AG04449 (cell line): ENCODE results near the gene POLA1.

ENCODE experiments used
- CTCF ChIA-PET: fragments of 350-600 bp; formaldehyde crosslinking; extraction: SDS; loops from one replicate; lab custom pipeline; 2021; ENCODE audit warnings: antibody characterized with exemption; lab: Yijun Ruan, JAX
- POLR2A ChIA-PET: fragments of 400-600, 350-600 bp; formaldehyde crosslinking; extraction: SDS; loops from one replicate; lab custom pipeline; 2020; ENCODE audit warnings: antibody characterized with exemption, inconsistent platforms; lab: Yijun Ruan, JAX
- DNase-seq: peaks from one replicate; pipeline ENCODE4 v3.0.0-alpha.2; 2010; ENCODE audit warnings: low read depth, low spot score
- H3K4me3 ChIP-seq: 2 replicates; pipeline ENCODE4 v1.5.1; 2011; ENCODE audit warnings: low read depth, mild to moderate bottlenecking, control low read depth, low read length
- TF ChIP-seq, protein P1 (sequence below): IDR thresholded peaks from one replicate; pipeline ENCODE4 v1.5.1; 2011; ENCODE audit warnings: mild to moderate bottlenecking, moderate library complexity, low read length, control low read depth, inconsistent platforms; ENCODE audit not compliant: insufficient read depth; ENCODE audit errors: missing control alignments

Gene POLA1

DNA sequence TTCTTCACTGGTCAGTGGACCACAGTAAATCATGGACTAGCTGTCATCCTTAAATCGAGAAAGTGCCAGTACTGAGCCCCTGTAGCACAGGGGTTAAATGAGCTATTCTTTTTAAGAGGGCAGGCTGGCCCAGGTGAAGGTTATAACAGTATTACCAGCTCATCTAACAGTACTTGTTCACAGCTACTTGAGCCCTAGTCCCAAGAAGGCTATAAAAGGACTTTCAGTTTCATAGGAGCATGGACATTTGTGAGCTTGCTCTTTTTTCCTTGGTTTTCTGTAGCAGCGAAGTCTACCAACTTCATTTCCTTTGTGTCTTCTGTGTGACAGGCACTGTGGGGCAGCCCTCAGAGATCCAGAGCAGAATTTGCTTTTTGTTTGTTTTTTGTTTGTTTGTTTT is 261.0 kb downstream of the POLA1 start:
- TF ChIP-seq, protein P1, sequence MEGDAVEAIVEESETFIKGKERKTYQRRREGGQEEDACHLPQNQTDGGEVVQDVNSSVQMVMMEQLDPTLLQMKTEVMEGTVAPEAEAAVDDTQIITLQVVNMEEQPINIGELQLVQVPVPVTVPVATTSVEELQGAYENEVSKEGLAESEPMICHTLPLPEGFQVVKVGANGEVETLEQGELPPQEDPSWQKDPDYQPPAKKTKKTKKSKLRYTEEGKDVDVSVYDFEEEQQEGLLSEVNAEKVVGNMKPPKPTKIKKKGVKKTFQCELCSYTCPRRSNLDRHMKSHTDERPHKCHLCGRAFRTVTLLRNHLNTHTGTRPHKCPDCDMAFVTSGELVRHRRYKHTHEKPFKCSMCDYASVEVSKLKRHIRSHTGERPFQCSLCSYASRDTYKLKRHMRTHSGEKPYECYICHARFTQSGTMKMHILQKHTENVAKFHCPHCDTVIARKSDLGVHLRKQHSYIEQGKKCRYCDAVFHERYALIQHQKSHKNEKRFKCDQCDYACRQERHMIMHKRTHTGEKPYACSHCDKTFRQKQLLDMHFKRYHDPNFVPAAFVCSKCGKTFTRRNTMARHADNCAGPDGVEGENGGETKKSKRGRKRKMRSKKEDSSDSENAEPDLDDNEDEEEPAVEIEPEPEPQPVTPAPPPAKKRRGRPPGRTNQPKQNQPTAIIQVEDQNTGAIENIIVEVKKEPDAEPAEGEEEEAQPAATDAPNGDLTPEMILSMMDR: no peak
- POLR2A ChIA-PET: no interaction called here
- CTCF ChIA-PET: no interaction called here
- DNase-seq: no peak
- no peak overlapping the region for H3K4me3 ChIP-seq

DNA sequence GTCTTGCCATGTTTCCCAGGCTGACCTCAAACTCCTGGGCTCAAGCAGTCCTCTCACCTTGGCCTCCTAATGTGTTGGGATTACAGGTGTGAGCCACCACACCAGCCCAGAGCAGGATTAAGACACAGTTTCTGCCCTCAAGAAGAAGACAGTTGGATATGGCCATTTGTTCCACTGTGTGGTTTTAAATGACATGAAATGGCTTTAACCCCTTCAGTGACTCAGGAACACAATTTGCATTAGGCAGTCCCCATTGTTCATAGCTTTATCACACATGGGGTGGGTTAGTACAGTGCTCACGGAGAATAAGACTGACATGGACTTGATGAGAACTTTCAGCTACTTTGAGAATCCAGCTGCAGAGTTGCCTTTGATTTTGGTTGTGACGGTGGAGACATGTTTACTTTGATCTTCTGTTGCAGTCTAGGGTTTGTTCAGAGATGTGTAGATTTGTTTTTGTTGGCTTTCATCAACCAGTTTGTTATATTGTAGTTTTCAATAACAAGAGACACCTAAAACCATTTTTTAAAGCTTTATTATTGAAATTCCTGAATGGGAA is 261.7 kb downstream of the POLA1 start:
- DNase-seq: no peak
- TF ChIP-seq, protein P1: no peak
- H3K4me3 ChIP-seq: no peak overlapping the region
- POLR2A ChIA-PET: no interaction called here
- CTCF ChIA-PET: no interaction called here

DNA sequence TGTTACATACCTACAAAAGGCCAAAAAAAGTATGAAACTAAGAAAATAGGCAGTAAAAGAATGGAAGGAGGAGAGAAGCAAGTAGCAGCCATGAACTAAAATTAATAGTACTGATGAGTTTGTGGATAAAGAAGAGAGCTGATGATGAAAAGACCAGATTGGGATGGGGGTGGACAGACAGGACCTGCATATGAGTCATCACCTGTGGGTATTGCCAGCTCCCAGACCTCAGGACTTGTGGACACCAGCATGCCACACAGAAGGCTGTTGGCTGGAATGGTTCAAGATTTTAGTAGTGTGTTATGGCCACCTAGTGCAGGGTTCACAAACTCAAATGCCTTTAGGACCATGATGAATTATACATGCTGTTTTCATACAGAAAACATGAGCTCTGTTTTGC is 263.1 kb downstream of the POLA1 start:
- DNase-seq: no peak
- CTCF ChIA-PET: no interaction called here
- POLR2A ChIA-PET: no interaction called here

GRCh38 chrX:24961809-24962208 is 268.1 kb downstream of the POLA1 start:
- DNase-seq: no peak
- ChIA-PET CTCF (no interaction called here), POLR2A (no interaction called here)
- no peak overlapping the region for H3K4me3 ChIP-seq
- TF ChIP-seq, protein P1: no peak

More for the DNA sequence above, 263.1 kb downstream of the POLA1 start:
- TF ChIP-seq, protein P1: no peak
- no peak overlapping the region for H3K4me3 ChIP-seq

DNA sequence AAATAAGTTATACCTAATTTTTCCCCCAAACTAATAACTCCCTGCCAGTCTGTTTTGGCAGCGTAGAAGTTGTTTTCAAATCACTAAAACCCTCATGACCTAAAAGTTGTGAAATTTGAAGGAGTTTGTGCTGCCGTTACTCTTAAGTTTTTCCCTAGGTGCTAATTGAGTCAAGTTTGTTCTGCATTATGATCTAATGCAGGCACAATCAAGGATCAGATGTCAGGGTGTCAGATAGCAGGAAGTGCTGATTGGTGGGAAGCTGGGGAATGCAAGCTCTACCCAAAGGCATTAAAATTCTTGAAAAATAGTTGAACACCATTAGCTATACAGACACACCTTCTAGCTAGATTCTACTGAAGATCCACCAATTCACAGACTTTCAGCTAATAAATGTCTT is 270.1 kb downstream of the POLA1 start:
- CTCF ChIA-PET: no interaction called here
- DNase-seq: no peak
- H3K4me3 ChIP-seq: no peak overlapping the region
- TF ChIP-seq, protein P1: no peak
- POLR2A ChIA-PET: no interaction called here

DNA sequence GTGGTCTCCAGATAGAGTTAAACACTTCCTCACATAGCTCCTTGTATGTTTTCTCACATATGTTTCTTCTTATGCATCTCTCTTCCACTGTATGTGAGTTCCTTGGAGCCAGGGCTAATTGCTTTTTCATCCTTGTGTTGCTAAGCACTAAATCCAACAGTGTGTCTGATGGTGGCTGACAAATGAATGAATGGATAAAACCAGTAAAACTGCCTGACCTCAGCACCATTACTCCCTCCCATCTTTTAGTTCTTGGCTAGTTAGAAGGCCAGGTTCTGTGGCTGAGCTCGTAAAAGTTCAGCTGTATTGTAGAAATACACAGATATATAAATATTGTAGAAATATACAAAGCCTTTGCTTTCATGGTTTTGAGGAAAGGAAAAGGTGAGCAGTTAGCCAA is 271.7 kb downstream of the POLA1 start:
- CTCF ChIA-PET: no interaction called here
- DNase-seq: no peak
- TF ChIP-seq, protein P1: no peak
- H3K4me3 ChIP-seq: no peak overlapping the region
- POLR2A ChIA-PET: no interaction called here
